Caki2 (cell line): ENCODE results near the gene LIMK2. TPM values are rescaled to one million over a fixed set of nuclear protein-coding genes. Genes with fewer than 3 reads are reported as not detected.
"Not testable (repeated sequence)": the region's sequence is repeated elsewhere in the genome, so short reads cannot be mapped to it uniquely, and the experiment has no call there.

Source experiments
- DNase-seq: peaks from one replicate; pipeline ENCODE4 v3.0.0-alpha.2; 2015; ENCODE audit warnings: low read depth
- in situ Hi-C: cut with HindIII; loops from 2 replicates; pipeline ENCODE4 v1.10.0; 2016; ENCODE audit warnings: low sequenced_read_pairs, low pct_unique_long_range_greater_than_20kb, mixed read lengths
- total RNA-seq: library from RNA; depleted of rRNA; stranded (reverse); fragments of >200 nt; shearing (Covaris generic); gene quantifications from 2 replicates; pipeline ENCODE4 v1.2.3, GENCODE V29; 2014; ENCODE audit warnings: low replicate concordance; rRNA removed

Gene LIMK2
- 9.5 and 18.1 TPM in 2 replicates for total RNA-seq

DNA sequence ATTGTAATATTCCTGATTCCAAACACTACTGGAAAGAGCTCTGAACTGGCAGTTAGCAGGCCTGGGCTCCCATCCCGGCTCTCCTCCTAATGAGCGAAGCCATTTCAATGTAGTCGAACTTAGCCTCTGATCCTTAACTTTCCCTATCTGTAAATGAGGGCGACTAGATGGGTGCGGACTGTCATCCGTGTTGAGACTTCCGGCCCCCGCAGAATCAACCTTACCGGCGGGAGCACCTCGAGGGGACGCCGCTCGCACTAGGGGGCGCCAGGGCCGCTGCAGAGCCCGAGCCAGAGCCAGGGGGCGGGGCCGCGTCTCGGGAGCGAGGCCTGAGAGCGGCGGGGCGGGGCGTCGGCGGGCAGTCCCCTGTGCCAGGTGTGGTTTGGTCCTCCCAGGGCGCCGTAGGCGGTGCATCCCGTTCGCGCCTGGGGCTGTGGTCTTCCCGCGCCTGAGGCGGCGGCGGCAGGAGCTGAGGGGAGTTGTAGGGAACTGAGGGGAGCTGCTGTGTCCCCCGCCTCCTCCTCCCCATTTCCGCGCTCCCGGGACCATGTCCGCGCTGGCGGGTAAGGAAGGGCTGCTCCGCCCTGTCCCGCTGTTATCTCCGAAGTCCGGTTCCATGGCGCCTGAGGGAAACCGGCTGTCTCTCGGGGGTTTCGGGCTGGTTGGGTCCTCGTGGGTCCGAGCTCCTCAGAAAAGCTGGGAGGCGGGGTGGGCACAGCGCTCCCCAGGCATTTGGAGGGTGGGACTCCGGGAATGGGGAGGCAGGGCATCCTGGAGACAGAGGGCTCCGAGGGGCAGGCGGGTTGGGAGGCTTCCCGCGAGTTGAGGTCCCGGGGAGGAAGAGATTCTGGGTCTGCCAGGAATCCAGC is at the start of gene LIMK2:
Gene LIMK2, plus strand, starts transcription at position 437 of the 869 bp plus-strand sequence. Its CDS starts 111 bp downstream, at position 548.
- peak; percentile 79 for DNase-seq
- in situ Hi-C loops: loop anchor here (10.0 kb wide), 1 partner anchor 97 kb away; no protein-coding TSS in a partner anchor

DNA sequence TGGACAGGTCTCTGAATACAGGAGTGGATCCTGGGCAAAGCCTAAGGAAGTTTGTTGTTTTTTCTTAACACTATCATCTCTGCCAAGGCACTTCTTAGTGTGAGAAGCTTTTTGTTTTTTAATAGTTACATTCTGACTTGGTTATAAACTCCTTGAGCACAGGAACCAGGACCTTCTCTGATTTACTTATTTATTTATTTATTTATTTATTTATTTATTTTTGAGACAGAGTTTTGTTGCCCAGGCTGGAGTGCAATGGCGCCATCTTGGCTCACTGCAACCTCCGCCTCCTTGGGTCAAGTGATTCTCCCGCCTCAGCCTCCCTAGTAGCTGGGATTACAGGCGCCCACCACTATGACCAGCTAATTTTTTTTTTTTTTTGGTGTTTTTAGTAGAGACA is 41.1 kb upstream of the LIMK2 start:
- in situ Hi-C loops: no loop called here
- DNase-seq: no peak

DNA sequence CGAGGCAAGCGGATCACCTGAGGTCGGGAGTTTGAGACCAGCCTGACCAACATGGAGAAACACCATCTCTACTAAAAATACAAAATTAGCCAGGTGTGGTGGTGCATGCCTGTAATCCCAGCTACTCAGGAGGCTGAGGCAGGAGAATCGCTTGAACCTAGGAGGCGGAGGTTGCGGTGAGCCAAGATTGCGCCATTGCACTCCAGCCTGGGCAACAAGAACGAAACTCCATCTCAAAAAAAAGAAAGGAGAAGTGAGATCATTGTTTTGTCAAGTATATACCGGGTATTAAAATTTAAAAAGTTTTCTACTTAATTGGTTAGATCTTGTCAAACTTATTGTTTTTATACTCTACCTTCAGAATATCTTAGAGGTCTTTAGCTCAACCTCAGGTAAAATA is 40.4 kb upstream of the LIMK2 start:
- DNase-seq, in situ Hi-C loops: not testable (repeated sequence)

DNA sequence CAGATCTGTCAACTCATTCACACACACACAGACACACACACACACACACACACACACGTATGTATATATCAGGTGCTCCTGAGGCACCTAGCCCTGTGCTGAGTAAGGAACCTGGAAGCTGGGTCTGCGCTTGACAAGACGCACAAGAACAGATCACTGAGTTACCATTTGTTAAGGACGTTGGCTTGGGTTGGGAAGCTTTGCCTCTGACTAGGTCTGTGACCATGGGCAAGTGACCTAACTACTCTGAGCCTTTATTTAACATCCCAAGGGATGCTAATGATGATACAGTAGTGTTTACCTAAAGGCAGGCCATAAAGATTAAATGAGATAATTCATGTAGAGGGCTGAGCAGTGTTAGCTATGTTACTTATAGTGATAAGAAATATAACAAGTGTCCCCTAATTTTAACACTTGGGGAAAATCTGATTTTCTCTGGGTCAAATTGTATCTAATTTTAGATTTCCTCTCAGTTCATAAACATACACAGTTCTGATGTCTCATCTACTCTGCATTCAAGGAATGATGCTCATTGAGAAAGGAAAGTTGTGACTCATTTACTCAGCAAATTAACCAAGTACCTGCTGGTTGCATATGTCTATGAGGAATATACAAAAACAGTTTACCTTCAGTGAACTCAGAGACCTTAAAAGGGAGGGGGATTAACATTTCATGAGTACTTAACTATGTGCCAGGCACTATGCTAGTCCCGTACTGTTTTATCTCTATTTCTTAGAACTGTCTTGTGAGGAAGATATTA is 38.5 kb upstream of the LIMK2 start:
- DNase-seq: peak; percentile 58
- in situ Hi-C loops: no loop called here

DNA sequence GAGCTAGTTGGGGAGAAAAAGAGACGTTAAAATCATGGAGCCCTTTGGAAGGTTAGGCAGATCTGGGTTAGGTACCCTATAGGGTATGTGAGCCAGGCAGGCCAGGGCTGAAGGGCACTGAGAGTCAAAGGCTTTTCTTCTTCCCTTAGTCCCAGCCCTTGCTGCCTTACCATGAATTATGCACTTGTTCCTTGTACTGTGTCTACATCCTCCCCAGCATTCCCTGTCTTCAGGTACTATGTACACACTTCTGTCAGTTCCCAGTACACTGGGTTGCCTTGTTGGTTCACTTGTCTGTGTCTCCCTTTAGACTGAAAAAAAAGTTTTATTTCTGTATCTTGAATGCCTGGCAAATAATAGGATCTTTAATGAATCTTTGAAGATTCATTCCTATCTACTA is 35.2 kb upstream of the LIMK2 start:
- in situ Hi-C loops: no loop called here
- no peak for DNase-seq

DNA sequence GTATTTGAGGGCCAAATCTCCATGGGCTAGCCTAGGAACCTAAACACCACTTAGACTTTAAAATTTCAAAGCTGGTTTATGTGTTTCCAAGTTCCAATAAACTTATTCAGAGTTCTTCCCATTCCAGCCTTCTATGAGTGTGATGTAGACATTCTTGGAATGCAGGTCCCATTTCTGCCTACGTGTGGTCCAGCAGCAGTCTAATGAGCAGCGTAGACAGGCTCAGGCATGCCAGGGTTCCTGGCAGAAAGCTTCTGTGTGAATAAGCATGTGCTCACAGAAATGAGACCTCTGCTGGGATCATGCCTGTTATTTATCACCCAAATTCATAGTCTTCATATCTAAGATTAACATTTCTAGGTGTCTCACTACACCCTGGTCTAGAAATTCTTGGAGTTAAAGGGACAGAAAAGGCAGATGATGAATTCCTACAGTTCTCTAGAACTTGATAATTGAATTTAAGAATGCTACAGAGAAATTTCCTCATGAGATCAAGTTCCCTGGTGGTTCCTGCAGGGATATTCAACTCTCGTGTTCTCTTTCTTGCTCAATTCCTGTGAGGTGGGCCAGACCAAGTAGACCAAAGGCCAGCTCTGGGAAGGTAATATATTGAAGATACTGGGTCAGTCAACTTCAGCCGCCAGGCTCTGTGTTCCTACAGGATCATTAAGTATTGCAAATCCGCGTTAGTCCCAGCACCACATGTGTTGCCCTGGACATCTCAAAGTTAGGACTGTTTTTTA is 34.5 kb upstream of the LIMK2 start:
- peak; percentile 73 for DNase-seq
- in situ Hi-C loops: no loop called here

DNA sequence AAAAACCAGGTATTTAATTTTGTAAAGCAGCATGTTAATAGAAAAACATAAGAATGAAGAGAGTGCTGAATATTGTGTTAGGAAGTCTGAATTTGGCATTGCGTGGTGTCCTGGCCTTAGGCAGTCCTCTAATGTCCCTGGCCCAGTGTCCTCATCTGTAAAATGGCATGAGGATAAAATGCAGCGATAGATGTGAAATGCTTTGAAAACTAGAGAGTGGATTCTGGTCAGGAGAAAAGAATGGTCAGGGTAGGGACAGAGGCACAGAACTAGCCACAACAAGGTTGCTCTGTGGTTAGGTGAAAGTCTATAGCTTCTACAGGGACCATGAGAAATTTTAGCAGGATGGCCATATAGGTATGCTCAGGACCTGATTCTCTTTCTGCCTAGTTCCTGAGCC is 33.2 kb upstream of the LIMK2 start:
- DNase-seq: no peak
- in situ Hi-C loops: no loop called here

DNA sequence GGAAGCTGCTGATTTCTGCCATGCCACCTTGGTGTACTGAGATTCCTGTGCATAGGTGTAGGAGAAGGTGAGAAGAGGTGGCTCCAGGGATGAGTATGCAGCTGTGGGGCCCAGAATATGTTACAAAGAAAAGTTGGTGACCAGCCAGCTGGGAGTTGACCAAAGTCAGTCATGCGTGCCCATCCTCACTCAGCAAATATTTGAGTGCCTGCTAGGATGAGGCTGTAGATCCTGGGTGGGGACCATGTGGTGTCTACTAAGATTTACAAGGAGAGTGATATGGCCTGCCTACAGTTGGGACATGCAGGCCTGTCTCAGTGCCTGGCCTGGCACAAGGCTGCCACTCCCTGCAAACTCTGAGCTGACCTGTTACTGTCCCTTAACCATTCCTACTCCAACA is 32.8 kb upstream of the LIMK2 start:
- DNase-seq: peak; percentile 92
- in situ Hi-C loops: no loop called here

DNA sequence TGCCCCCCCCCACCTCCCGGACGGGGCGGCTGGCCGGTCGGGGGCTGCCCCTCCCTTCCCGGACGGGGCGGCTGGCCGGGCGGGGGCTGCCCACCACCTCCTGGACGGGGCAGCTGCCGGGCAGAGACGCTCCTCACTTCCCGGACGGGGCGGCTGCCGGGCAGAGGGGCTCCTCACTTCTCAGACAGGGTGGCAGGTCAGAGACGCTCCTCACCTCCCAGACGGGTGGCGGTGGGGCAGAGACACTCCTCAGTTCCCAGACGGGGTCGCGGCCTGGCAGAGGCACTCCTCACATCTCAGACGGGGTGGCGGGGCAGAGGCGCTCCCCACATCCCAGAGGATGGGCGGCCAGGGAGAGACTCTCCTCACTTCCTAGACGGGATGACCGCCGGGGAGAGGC is 28.1 kb upstream of the LIMK2 start:
- in situ Hi-C loops: no loop called here
- no peak for DNase-seq

DNA sequence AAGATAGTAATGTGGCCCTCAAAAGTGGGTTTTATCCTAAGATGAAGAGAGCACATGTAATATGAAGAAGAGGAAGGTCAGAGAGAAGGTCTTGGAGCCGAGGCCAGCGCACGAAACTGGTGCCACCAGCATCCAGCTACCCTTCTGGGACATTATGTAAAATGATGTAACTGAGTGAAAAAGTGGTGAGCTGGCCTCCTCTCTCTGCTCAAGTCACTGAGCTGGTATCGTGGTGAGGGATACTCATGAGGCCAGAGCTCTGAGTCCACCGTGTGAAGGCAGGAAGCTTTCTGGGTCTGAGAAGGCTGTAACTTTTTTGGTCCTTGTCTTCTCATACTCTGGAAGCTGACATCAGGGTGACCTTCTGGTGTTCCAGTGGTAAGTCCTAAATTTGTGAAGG is 27.0 kb upstream of the LIMK2 start:
- in situ Hi-C loops: no loop called here
- DNase-seq: no peak

DNA sequence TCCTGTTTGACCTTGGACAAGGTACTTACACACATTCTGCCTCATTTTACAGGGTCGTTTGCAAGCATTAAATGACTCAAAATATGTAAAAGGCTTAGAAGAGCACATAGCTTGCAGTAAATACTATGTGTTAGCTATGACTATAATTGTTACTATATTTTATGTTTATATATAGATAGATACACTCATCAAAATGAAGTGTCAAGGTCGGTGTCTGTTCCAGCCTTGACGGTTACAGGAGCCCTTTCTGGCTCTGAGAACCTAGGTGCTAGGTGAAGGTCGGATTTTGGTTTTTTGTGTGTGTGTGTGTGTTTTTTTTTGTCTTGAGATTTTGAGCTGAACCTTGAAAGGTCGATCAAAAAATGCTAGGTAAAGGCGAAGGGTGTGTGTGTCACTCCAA is 24.5 kb upstream of the LIMK2 start:
- DNase-seq: no peak
- in situ Hi-C loops: no loop called here

DNA sequence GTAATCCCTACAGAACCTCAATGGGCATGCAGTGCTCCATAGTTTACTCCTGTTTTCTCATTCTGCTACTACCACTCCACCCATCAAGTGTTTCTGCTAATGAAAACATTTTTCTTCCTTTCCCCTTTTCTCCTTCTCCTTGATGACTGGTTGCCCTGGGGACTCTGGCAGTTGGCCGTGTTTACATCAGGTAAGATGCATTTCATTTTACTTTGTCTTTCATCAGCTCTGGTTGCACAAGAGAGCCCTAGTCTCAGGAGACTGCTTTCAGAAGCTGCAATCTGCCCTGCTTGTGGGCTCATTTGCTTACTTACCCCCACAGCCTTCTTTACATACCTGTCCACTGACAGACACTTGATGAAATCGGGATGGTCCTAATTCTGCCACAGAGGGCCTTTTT is 19.6 kb upstream of the LIMK2 start:
- no peak for DNase-seq
- in situ Hi-C loops: no loop called here

DNA sequence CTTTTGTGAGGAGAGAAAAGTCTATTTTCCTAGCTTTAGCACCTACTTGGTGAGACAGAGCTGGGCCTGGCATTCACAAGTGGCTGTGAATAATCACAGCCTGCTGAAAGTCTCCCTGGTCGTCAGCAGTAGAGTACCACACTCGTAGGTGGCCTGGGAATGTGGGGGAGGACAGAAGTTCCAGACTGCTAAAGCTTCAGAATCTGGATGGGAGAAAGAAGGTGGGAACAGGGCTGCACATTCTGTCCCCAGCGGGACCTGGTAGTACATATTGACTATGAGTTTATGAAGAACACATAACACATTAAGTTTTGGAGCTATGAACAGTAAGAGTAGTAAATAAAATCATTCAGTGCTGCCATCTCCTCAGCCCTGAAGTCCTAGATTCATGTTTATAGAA is 19.0 kb upstream of the LIMK2 start:
- in situ Hi-C loops: no loop called here
- no peak for DNase-seq

DNA sequence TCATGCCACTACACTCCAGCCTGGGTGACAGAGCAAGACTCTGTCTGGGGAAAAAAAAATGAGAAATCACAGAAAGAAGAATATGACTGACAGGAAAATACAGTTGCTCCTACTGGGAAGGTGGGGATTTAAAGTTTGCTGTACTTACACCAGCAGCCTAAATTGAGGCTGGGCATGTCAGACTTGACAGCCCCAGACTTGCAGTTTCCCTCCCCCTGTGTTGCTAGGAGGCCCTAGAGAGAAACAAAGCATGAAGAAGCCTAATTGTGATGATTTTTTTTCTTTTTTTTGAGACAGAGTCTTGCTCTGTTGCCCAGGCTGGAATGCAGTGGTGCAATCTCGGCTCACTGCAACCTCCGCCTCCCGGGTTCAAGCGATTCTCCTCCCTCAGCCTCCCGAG is 17.4 kb upstream of the LIMK2 start:
- DNase-seq, in situ Hi-C loops: not testable (repeated sequence)

DNA sequence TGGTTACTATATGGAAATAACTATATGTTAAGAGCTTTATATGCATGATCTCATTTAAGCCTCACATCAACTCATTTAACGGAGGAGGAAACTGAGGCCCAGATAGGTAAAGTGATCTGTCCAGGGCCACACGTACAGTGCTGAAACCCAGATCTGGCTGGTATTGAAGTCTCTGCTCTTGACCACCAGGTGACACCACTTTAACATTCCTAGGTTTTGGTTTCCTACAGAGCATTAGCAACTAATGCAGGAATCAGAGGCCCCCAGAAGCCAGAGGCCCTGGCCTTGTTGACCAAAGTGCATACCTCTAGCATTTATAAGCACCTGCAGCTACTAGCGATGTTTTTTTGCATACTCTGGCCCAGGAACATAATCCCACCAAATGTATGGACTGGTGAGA is 12.9 kb upstream of the LIMK2 start:
- in situ Hi-C loops: no loop called here

DNA sequence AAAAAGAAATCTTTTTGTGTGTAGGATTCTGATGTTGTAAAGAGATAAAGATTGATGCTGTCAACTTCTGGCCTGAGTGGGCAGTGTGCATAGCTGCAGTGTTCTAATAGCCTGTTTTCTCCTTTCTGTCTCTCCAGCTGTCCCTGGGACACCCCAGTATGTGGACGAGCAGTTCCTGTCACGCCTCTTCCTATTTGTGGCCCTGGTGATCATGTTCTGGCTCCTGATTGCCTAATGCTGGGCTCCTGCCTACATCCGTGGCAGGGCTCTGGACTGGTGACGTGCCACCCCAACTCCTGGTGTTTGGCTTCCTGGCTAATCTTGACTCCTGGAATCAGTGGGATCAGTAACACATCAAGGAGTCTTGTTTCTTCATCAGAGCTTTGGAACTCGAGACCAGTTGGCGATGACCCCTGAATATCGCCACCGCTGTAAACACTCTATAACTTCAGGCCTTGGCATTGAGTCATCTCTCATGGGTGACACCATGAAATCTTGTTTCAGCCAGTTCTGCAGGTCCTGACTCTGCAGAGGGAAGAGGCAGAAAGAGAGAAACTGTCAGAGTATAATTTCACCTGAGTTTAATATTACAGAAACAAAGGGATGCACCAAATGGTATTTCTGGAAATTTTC is 7.6 kb upstream of the LIMK2 start:
- in situ Hi-C loops, DNase-seq: not testable (repeated sequence)

More for the DNA sequence above, 12.9 kb upstream of the LIMK2 start:
- no peak for DNase-seq

DNA sequence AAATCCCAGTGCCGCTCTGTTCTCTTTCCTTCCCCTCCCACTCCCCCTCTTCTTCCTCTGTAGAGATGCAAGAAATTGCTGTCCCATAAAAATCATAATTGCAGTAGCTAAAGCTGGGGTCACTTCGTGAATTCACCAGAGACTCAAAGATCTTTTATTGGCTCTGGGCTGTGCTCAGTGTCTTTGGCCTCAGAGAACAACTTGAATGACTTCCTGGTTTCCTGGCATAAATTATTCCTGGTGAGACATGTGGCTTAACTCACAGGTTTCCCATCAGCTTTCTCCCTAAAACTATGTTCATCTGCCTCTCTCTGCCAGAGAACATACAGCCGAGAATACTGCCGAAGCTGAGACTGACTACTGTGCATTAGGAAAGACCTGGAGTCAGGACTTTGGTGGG is 7.0 kb upstream of the LIMK2 start:
- in situ Hi-C loops, DNase-seq: not testable (repeated sequence)

DNA sequence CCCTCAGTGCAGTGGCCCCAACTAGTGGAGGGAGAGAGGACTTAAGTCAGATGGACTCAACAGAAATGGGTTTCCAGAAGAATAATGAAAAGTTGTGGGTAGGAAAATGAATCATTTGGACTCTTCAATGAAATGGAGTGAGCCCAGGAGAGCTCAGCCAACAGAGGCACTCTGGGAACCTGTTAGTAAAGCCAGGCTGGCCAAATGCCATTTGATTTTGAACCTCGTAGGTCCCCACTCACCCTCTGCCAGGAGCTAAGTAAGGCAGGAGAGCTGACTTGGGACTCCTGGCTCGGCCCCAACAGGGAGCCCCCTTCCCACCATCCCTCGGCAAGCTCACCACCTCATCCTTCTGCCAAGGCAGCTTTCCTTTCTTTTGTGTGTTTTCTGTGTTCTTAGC is 5.6 kb upstream of the LIMK2 start:
- in situ Hi-C loops, DNase-seq: not testable (repeated sequence)
